Measurements from ENCODE around the gene ATAD3A. TPM values are rescaled to one million over a fixed set of nuclear protein-coding genes. Genes with fewer than 3 reads are reported as not detected.
"Not testable (repeated sequence)": the region's sequence is repeated elsewhere in the genome, so short reads cannot be mapped to it uniquely, and the experiment has no call there.

ATAD3A gene
- total and polyA plus RNA-seq, 9 of the 15 experiments (the other 6 are each of a cell fraction or from before 2014, with no cell fraction given), result 0.10 to 173 (median 36.7) TPM

DNA sequence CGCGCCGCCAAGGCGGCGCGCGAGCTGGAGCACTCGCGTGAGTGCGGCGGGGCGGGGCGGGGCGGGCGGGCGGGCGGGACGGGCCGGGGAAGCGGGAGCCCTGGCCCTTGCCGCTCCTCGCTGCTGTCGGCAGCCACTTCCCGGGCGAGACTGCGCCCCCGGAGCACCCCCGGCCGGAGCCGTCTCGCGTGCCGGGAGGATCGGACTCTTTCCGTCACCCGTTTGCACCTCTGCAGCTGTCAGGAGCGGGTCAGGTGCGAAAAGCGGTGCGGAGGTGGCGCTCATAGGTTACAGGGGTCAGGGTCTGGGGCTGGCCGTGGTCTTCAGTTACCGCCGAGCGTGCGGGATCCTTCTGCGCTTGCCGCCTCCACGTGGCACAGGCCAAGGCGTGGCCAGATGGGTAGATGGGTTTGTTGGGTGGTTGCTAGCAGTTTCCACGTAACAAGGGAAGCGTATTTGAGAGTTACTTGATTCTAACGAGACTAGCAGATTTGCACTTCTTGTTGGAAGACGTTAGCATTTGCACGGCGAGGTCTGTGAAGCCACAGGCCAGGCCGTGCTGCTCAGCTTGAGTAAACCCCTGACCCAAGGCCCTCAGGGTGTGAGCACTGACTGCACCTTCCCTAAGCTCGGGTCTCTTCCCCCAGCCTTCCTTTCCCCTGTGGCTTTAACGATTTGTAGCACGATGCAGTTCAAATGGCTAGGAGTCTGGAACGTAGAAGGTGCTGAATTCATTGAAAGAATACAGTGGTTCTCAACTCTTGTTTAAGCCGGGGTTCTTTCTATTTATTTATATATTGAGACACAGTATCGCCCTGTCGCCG, 39.7 kb upstream of the ATAD3A start:
- TSS peak; percentile 69 for BruUV-seq (replicated peaks)
- 1% methylated on average over 10 of the region's 65 CpGs for WGBS (ENCODE audit: insufficient coverage, low coverage, missing lambda C conversion rate)
- peak; percentile 41; the same call in 1 of the 2 replicates for TF ChIP-seq ARID4B (CRISPR knock-in tag; IDR thresholded peaks at IDR 0.05)
- peak in 1 of 2 experiments; percentile 39; a peak in 1 of 4 replicates for TF ChIP-seq MNT (conservative IDR thresholded peaks at IDR 0.05)
- TF ChIP-seq, protein P1, sequence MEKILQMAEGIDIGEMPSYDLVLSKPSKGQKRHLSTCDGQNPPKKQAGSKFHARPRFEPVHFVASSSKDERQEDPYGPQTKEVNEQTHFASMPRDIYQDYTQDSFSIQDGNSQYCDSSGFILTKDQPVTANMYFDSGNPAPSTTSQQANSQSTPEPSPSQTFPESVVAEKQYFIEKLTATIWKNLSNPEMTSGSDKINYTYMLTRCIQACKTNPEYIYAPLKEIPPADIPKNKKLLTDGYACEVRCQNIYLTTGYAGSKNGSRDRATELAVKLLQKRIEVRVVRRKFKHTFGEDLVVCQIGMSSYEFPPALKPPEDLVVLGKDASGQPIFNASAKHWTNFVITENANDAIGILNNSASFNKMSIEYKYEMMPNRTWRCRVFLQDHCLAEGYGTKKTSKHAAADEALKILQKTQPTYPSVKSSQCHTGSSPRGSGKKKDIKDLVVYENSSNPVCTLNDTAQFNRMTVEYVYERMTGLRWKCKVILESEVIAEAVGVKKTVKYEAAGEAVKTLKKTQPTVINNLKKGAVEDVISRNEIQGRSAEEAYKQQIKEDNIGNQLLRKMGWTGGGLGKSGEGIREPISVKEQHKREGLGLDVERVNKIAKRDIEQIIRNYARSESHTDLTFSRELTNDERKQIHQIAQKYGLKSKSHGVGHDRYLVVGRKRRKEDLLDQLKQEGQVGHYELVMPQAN (IDR thresholded peaks at IDR 0.05; ENCODE audit: borderline replicate concordance), result peak; percentile 38; the same call in 1 of the 2 replicates
- TF ChIP-seq ZFX (CRISPR knock-in tag; IDR thresholded peaks at IDR 0.05), result peak; percentile 38
- H3K9me3 ChIP-seq (replicated peaks; ENCODE audit: control insufficient read depth, insufficient read depth, low read depth, low read length); intact Hi-C loops (cut with micrococcal nuclease); H2AFZ ChIP-seq (ENCODE audit: low read depth, low read length); POLR2A ChIA-PET; H3K9me1 ChIP-seq (ENCODE audit: control insufficient read depth, insufficient read depth, low read length); H4K20me1 ChIP-seq (replicated peaks; ENCODE audit: control insufficient read depth, insufficient read depth, low read length); CTCF ChIA-PET (ENCODE audit: low intra/inter-chr PET ratio); H3K27me3 ChIP-seq (ENCODE audit: control insufficient read depth in 2 of 2, insufficient read depth in 2 of 2, low read length in 2 of 2); in situ Hi-C loops (cut with MboI): not testable (repeated sequence)
- H3K79me2 ChIP-seq (ENCODE audit: control insufficient read depth, insufficient read depth, low read length), result peaks cover 62% of the 10 kb centered on the region
- DNase-seq (ENCODE audit: extremely low read depth in 1 of 4, low spot score in 3 of 4) (peak in 2 of 4 experiments; percentile 30 to 38), FAIRE-seq (peak; percentile 91), ATAC-seq (peak; percentile 46)
- peak overlapping the region; percentile 85 for H3K4me2 ChIP-seq (ENCODE audit: insufficient read depth, low read length)
- peaks cover 27% of the 10 kb centered on the region for H3K36me3 ChIP-seq (ENCODE audit: control insufficient read depth, insufficient read depth, low read length)
- H3K4me1 ChIP-seq (replicated peaks in 1 of 2; ENCODE audit: control insufficient read depth in 2 of 2, insufficient read depth in 2 of 2, low read length in 2 of 2), result peaks cover 0 to 36% of the 10 kb centered on the region in 2 experiments; a peak in 3 of 5 replicates
- peak overlapping the region; percentile 52; the same call in 2 of the 3 replicates for H3K27ac ChIP-seq (ENCODE audit: extremely low read depth, low read depth, low read length)
- H3K9ac ChIP-seq (ENCODE audit: insufficient read depth in 1 of 2, low read depth in 2 of 2, low read length in 2 of 2), result peak overlapping the region; percentile 76 to 94
- peak overlapping the region; percentile 68 for H3K4me3 ChIP-seq

GRCh38 chr1:1476011-1476410, 36.0 kb upstream of the ATAD3A start:
- H3K9me1 ChIP-seq (ENCODE audit: control insufficient read depth, insufficient read depth, low read length); H3K4me2 ChIP-seq (ENCODE audit: insufficient read depth, low read length); intact Hi-C loops (cut with micrococcal nuclease); in situ Hi-C loops (cut with MboI); BruUV-seq (replicated peaks); H3K4me3 ChIP-seq; POLR2A ChIA-PET; CTCF ChIA-PET (ENCODE audit: low intra/inter-chr PET ratio); H3K9me3 ChIP-seq (replicated peaks; ENCODE audit: control insufficient read depth, insufficient read depth, low read depth, low read length); H4K20me1 ChIP-seq (replicated peaks; ENCODE audit: control insufficient read depth, insufficient read depth, low read length); FAIRE-seq; H2AFZ ChIP-seq (ENCODE audit: low read depth, low read length); H3K27me3 ChIP-seq (ENCODE audit: control insufficient read depth in 2 of 2, insufficient read depth in 2 of 2, low read length in 2 of 2); ATAC-seq; H3K27ac ChIP-seq (ENCODE audit: extremely low read depth, low read depth, low read length); DNase-seq (ENCODE audit: extremely low read depth in 1 of 4, low spot score in 3 of 4); H3K9ac ChIP-seq (ENCODE audit: insufficient read depth in 1 of 2, low read depth in 2 of 2, low read length in 2 of 2): not testable (repeated sequence)
- 95% methylated on average over 7 of the region's 17 CpGs for WGBS (ENCODE audit: insufficient coverage, low coverage, missing lambda C conversion rate)
- H3K36me3 ChIP-seq (ENCODE audit: control insufficient read depth, insufficient read depth, low read length), result peaks cover 55% of the 10 kb centered on the region
- H3K4me1 ChIP-seq (replicated peaks in 1 of 2; ENCODE audit: control insufficient read depth in 2 of 2, insufficient read depth in 2 of 2, low read length in 2 of 2), result peaks cover 0 to 34% of the 10 kb centered on the region in 2 experiments; a peak in 3 of 5 replicates
- H3K79me2 ChIP-seq (ENCODE audit: control insufficient read depth, insufficient read depth, low read length), result peaks cover 60% of the 10 kb centered on the region

Measured in K562 (cell line).